GM23248 (cell line): ENCODE data around the gene ATP10A. TPM values are rescaled to one million over a fixed set of nuclear protein-coding genes. Genes with fewer than 3 reads are reported as not detected.

ENCODE experiments used
- DNase-seq: peaks from one replicate; pipeline ENCODE4 v3.0.0-alpha.2; 2015
- H2AFZ ChIP-seq: fragments of 200-600 bp; sonication (generic); 2 replicates; pipeline ENCODE4 v1.6.1; 2016; ENCODE audit warnings: antibody characterized with exemption
- H3F3A ChIP-seq: fragments of 200-600 bp; sonication (generic); 2 replicates; pipeline ENCODE4 v1.6.1; 2016; ENCODE audit warnings: mild to moderate bottlenecking, antibody characterized with exemption, mixed run types; ENCODE audit not compliant: insufficient read depth
- H3K27ac ChIP-seq: fragments of 200-600 bp; sonication (generic); 2 replicates; pipeline ENCODE4 v1.5.1; 2016; ENCODE audit warnings: mild to moderate bottlenecking
- H3K27me3 ChIP-seq: fragments of 200-600 bp; sonication (generic); replicated peaks from 2 replicates; pipeline ENCODE4 v1.6.1; 2016; ENCODE audit warnings: mild to moderate bottlenecking; ENCODE audit not compliant: insufficient read depth
- H3K36me3 ChIP-seq: fragments of 200-600 bp; sonication (generic); 2 replicates; pipeline ENCODE4 v1.6.1; 2016; ENCODE audit warnings: low read depth, mild to moderate bottlenecking
- H3K4me1 ChIP-seq: fragments of 200-600 bp; sonication (generic); 2 replicates; pipeline ENCODE4 v1.6.1; 2016; ENCODE audit warnings: mild to moderate bottlenecking; ENCODE audit not compliant: insufficient read depth
- H3K4me2 ChIP-seq: fragments of 200-600 bp; sonication (generic); one replicate; pipeline ENCODE4 v1.6.1; 2016; ENCODE audit warnings: mild to moderate bottlenecking; ENCODE audit not compliant: unreplicated experiment
- H3K4me3 ChIP-seq: fragments of 200-600 bp; sonication (generic); 2 replicates; pipeline ENCODE4 v1.5.1; 2016; ENCODE audit warnings: mild to moderate bottlenecking
- H3K79me2 ChIP-seq: fragments of 200-600 bp; sonication (generic); 2 replicates; pipeline ENCODE4 v1.6.1; 2016; ENCODE audit warnings: mild to moderate bottlenecking; ENCODE audit not compliant: insufficient read depth
- H3K9ac ChIP-seq: fragments of 200-600 bp; sonication (generic); 2 replicates; pipeline ENCODE4 v1.6.1; 2016; ENCODE audit warnings: mild to moderate bottlenecking
- H3K9me2 ChIP-seq: fragments of 200-600 bp; sonication (generic); 2 replicates; pipeline ENCODE4 v1.6.1; 2016; ENCODE audit warnings: mixed run types, mild to moderate bottlenecking, moderate library complexity; ENCODE audit not compliant: insufficient read depth
- H3K9me3 ChIP-seq: fragments of 200-600 bp; sonication (generic); one replicate; pipeline ENCODE4 v1.6.1; 2017; ENCODE audit warnings: low read depth
- H4K20me1 ChIP-seq: fragments of 200-600 bp; sonication (generic); 2 replicates; pipeline ENCODE4 v1.6.0; 2016; ENCODE audit not compliant: insufficient read depth
- EZH2 ChIP-seq: fragments of 200-600 bp; sonication (generic); IDR thresholded peaks from 2 replicates; pipeline ENCODE4 v1.6.1; 2018; ENCODE audit warnings: antibody characterized with exemption, mild to moderate bottlenecking; ENCODE audit not compliant: insufficient read depth, poor library complexity, severe bottlenecking
- EZH2phosphoT487 ChIP-seq: fragments of 200-600 bp; sonication (generic); IDR thresholded peaks from 2 replicates; pipeline ENCODE4 v1.6.1; 2018; ENCODE audit warnings: antibody characterized with exemption, moderate library complexity, mild to moderate bottlenecking, low read depth; ENCODE audit not compliant: insufficient read depth
- WGBS, 2 experiments: methylation state at CpG; one replicate each; pipeline ENCODE4 v1.1.6; 2015 to 2017; ENCODE audit warnings: low lambda C conversion rate in 2 of 2, low coverage in 1 of 2; ENCODE audit errors: missing lambda C conversion rate in 2 of 2; 5-methylcytosine and 5-hydroxymethylcytosine counted together
- in situ Hi-C: fragments of 300-500 bp; cut with MboI; formaldehyde crosslinking; loops from 2 replicates; pipeline ENCODE4 v1.15.0; 2020
- polyA plus RNA-seq: library from polyadenylated mRNA; unstranded; fragments of >200 nt; fragmentation: Nextera tagmentation; extraction: Ambion mirVana; gene quantifications from 2 replicates; pipeline ENCODE4 v1.2.1, GENCODE V29; 2016
- total RNA-seq: library from RNA; depleted of rRNA; stranded (reverse); fragments of >200 nt; shearing (Covaris generic); gene quantifications from 2 replicates; pipeline ENCODE4 v1.2.3, GENCODE V29; 2014

ATP10A gene
- total and polyA plus RNA-seq, 2 experiments from 2014 or later = 20.4 to 64.1 TPM

DNA sequence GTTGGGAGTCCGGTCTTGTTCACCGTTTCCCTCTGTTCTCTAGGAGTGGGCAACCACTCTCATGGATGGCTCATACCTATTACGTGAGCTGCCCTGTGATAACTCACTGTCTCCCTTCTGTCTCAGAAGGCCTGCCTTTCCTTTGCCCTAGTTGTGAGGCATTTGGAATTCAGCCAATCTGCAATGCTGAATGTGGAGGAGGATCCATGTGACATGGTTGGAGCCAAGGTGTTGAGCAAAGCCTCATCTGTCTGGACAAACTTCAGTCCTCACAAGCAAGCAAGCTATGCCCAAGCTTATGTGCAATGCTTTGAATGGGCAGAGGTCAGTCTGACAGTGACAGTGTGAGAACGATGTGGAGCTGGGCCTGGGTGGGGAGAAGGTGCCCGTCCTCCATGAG lies 37.8 kb upstream of the ATP10A start:
- Histone ChIP-seq H3K9ac (peak overlapping the region; percentile 35), H3K27me3 (no peaks in the 10 kb centered on the region), H2AFZ (no peak overlapping the region), H3F3A (peaks cover 47% of the 10 kb centered on the region), H3K36me3 (no peaks in the 10 kb centered on the region), H3K4me1 (peaks cover 62% of the 10 kb centered on the region), H3K27ac (peak overlapping the region; percentile 82), H4K20me1 (no peaks in the 10 kb centered on the region), H3K79me2 (no peaks in the 10 kb centered on the region), H3K4me2 (no peak overlapping the region), H3K4me3 (no peak overlapping the region), H3K9me3 (no peaks in the 10 kb centered on the region), H3K9me2 (no peaks in the 10 kb centered on the region)
- 51 to 58% methylated on average over 5 of the region's 5 CpGs for WGBS, 2 experiments
- in situ Hi-C loops = no loop called here
- peak; percentile 93 for DNase-seq
- TF ChIP-seq EZH2phosphoT487 = no peak

- H3K9me2 ChIP-seq = no peaks in the 10 kb centered on the region
- H3K36me3 ChIP-seq = no peaks in the 10 kb centered on the region
- H3K27me3 ChIP-seq = no peaks in the 10 kb centered on the region
- no peak for DNase-seq
- peaks cover 57% of the 10 kb centered on the region for H3K4me1 ChIP-seq
- peaks cover 42% of the 10 kb centered on the region for H3F3A ChIP-seq
- H3K79me2 ChIP-seq = no peaks in the 10 kb centered on the region
- peak overlapping the region; percentile 82 for H3K27ac ChIP-seq
- no peak for TF ChIP-seq EZH2phosphoT487
- TF ChIP-seq EZH2 = no peak
- peak overlapping the region; percentile 12 for H3K4me2 ChIP-seq
- in situ Hi-C loops = no loop called here
- no peak overlapping the region for H3K4me3 ChIP-seq
- no peaks in the 10 kb centered on the region for H4K20me1 ChIP-seq
- H2AFZ ChIP-seq = no peak overlapping the region
- 59 to 64% methylated on average over 2 of the region's 2 CpGs for WGBS, 2 experiments
- H3K9ac ChIP-seq = peak overlapping the region; percentile 7; the same call in 1 of the 2 replicates
- no peaks in the 10 kb centered on the region for H3K9me3 ChIP-seq
Measured at GRCh38 chr15:25900431-25900830, 37.3 kb upstream of the ATP10A start.

- no peaks in the 10 kb centered on the region for H3K79me2 ChIP-seq
- no peaks in the 10 kb centered on the region for H3K27me3 ChIP-seq
- 6 to 10% methylated on average over 1 of the region's 1 CpG for WGBS, 2 experiments
- H2AFZ ChIP-seq = no peak overlapping the region
- no peaks in the 10 kb centered on the region for H4K20me1 ChIP-seq
- DNase-seq = peak; percentile 67
- H3K4me2 ChIP-seq = no peak overlapping the region
- in situ Hi-C loops = no loop called here
- no peaks in the 10 kb centered on the region for H3K36me3 ChIP-seq
- H3K9me3 ChIP-seq = no peaks in the 10 kb centered on the region
- no peaks in the 10 kb centered on the region for H3K9me2 ChIP-seq
- H3K4me1 ChIP-seq = peaks cover 54% of the 10 kb centered on the region
- peaks cover 44% of the 10 kb centered on the region for H3F3A ChIP-seq
- H3K9ac ChIP-seq = peak overlapping the region; percentile 7; the same call in 1 of the 2 replicates
- TF ChIP-seq EZH2 (no peak), EZH2phosphoT487 (no peak)
- peak overlapping the region; percentile 82 for H3K27ac ChIP-seq
- no peak overlapping the region for H3K4me3 ChIP-seq
Measured at GRCh38 chr15:25899870-25900269, 36.7 kb upstream of the ATP10A start.

DNA sequence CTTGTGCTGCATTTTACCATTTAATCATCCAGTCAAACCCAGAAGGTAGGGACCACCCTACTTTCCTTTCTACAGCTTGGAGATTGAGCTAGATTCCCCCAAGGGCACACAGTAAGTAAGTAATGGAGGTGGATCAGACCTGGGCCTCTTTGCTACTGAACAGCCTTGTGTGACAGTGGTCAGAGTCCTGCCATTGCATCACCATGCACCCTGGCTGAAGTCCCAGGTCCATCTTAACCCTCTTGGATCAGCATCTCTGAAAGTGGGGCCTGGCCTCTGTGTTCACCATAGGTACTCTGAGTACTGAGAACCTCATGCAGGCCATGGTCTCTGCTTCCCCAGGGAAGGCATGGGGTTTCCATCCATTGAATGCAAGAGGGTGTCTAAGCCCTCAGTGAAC lies 34.5 kb upstream of the ATP10A start:
- no peak overlapping the region for H3K4me3 ChIP-seq
- no peaks in the 10 kb centered on the region for H3K79me2 ChIP-seq
- no peak overlapping the region for H3K9ac ChIP-seq
- no peak for DNase-seq
- H3K9me3 ChIP-seq = no peaks in the 10 kb centered on the region
- H3K27ac ChIP-seq = no peak overlapping the region
- H4K20me1 ChIP-seq = no peaks in the 10 kb centered on the region
- no peak overlapping the region for H2AFZ ChIP-seq
- peaks cover 47% of the 10 kb centered on the region for H3K4me1 ChIP-seq
- TF ChIP-seq EZH2 (no peak), EZH2phosphoT487 (no peak)
- H3K4me2 ChIP-seq = no peak overlapping the region
- in situ Hi-C loops = no loop called here
- no peaks in the 10 kb centered on the region for H3K36me3 ChIP-seq
- H3F3A ChIP-seq = peaks cover 35% of the 10 kb centered on the region
- no peaks in the 10 kb centered on the region for H3K27me3 ChIP-seq
- H3K9me2 ChIP-seq = no peaks in the 10 kb centered on the region

DNA sequence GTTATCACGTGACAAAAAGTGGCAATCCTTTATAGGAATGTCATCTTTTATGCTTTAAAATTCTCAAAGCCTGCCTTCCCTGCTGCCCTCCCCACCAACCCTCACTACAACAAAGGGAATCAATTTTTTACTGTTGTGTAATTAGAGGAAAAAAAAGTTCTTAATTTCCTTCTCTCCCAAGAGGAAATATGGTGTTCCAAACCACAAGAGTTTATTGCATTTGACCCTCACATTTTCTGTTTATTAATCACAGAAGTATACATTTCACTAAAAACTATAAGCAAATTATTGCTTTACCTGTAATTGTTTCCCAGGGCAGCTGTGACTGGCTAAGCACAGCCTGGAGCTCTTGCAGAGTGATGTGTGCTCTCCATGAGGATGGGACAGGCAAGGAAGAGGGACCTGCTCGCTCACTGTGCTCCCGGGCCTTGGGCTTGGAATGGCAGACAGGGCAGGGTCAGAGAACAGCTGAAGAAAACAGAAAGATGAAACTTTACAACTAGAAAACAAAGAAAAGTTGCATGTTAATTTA lies 31.3 kb upstream of the ATP10A start:
- no peaks in the 10 kb centered on the region for H3K79me2 ChIP-seq
- peaks cover 21% of the 10 kb centered on the region for H3F3A ChIP-seq
- WGBS, 2 experiments = 63 to 70% methylated on average over 3 of the region's 3 CpGs
- H3K4me2 ChIP-seq = peak overlapping the region; percentile 16
- peak overlapping the region; percentile 5; the same call in 1 of the 2 replicates for H3K27ac ChIP-seq
- in situ Hi-C loops = no loop called here
- no peaks in the 10 kb centered on the region for H3K36me3 ChIP-seq
- H2AFZ ChIP-seq = 0 out of 2 replicates have a peak overlapping the region, but pooled peaks have one; percentile 11
- H3K9ac ChIP-seq = no peak overlapping the region
- H3K4me1 ChIP-seq = peaks cover 40% of the 10 kb centered on the region
- DNase-seq = peak; percentile 28
- H3K4me3 ChIP-seq = no peak overlapping the region
- no peaks in the 10 kb centered on the region for H3K27me3 ChIP-seq
- H3K9me2 ChIP-seq = no peaks in the 10 kb centered on the region
- TF ChIP-seq EZH2phosphoT487 (no peak), EZH2 (no peak)
- no peaks in the 10 kb centered on the region for H3K9me3 ChIP-seq
- no peaks in the 10 kb centered on the region for H4K20me1 ChIP-seq
